Measurements from ENCODE around the gene C2CD2L. TPM values are rescaled to one million over a fixed set of nuclear protein-coding genes. Genes with fewer than 3 reads are reported as not detected.

Gene C2CD2L
- total and polyA plus RNA-seq, 2 of the 13 experiments (the other 11 are each of a cell fraction or from before 2014, with no cell fraction given) = 3.7 to 5.5 TPM

DNA sequence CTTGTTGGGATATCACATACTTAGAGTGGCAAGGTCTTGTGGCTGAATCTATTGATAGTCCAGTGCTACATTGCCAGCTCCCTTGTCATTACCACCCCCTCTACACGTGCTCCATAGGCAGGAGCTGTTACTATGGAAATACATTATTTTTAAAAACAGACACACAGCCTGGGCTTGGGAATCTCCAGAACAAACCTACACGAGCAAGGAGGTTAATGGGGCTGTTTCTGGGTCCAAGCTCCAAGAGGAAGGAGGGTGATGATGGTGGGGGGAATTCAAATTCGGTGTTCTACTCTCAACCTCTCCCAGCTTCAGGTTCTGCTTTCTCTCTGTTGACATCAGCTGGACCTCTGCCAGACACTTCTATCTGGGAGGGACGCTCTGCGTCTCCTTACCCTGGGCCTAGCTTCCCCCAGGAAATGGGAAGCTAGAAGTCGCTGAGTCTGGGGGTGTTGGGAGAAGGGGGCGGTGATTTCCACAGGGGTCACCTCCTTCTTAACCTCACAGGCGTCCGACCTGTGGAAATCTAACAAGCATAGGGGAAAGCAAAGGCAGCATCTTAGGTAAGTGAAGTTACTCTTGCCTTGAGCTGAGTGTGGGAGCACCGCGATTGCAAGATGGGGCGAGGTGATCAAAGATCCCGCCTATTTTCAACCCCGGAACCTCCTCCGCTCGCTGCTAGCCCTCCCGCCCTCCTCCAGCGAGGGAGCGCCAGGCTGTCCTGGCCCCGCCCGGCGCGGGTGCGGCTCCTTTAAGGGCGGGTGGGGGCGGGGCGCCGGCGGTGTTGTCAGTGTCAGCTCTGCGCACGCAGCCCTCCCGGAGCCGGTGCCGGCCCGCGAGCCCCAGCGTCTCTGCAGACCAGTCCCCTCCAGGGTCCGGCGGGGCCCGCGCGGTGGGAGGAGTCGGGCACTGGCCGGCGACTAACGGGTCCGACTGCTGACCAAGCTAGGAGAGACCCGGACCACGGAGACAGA lies at the start of gene C2CD2L (continued):
- no peak for TF ChIP-seq RERE (CRISPR knock-in tag; IDR thresholded peaks at IDR 0.05; ENCODE audit: low read depth)
- no peak for TF ChIP-seq ZIK1 (CRISPR knock-in tag; IDR thresholded peaks at IDR 0.05; ENCODE audit: borderline replicate concordance, low read depth)
- TF ChIP-seq ZNF660 (CRISPR knock-in tag; IDR thresholded peaks at IDR 0.05; ENCODE audit: borderline replicate concordance, low read depth) = no peak
- TF ChIP-seq BRCA1 (CRISPR knock-in tag; IDR thresholded peaks at IDR 0.05) = no peak
- TF ChIP-seq, protein P1, sequence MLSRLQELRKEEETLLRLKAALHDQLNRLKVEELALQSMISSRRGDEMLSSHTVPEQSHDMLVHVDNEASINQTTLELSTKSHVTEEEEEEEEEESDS (CRISPR knock-in tag; IDR thresholded peaks at IDR 0.05; ENCODE audit: borderline replicate concordance) = no peak
- TF ChIP-seq, protein P2, sequence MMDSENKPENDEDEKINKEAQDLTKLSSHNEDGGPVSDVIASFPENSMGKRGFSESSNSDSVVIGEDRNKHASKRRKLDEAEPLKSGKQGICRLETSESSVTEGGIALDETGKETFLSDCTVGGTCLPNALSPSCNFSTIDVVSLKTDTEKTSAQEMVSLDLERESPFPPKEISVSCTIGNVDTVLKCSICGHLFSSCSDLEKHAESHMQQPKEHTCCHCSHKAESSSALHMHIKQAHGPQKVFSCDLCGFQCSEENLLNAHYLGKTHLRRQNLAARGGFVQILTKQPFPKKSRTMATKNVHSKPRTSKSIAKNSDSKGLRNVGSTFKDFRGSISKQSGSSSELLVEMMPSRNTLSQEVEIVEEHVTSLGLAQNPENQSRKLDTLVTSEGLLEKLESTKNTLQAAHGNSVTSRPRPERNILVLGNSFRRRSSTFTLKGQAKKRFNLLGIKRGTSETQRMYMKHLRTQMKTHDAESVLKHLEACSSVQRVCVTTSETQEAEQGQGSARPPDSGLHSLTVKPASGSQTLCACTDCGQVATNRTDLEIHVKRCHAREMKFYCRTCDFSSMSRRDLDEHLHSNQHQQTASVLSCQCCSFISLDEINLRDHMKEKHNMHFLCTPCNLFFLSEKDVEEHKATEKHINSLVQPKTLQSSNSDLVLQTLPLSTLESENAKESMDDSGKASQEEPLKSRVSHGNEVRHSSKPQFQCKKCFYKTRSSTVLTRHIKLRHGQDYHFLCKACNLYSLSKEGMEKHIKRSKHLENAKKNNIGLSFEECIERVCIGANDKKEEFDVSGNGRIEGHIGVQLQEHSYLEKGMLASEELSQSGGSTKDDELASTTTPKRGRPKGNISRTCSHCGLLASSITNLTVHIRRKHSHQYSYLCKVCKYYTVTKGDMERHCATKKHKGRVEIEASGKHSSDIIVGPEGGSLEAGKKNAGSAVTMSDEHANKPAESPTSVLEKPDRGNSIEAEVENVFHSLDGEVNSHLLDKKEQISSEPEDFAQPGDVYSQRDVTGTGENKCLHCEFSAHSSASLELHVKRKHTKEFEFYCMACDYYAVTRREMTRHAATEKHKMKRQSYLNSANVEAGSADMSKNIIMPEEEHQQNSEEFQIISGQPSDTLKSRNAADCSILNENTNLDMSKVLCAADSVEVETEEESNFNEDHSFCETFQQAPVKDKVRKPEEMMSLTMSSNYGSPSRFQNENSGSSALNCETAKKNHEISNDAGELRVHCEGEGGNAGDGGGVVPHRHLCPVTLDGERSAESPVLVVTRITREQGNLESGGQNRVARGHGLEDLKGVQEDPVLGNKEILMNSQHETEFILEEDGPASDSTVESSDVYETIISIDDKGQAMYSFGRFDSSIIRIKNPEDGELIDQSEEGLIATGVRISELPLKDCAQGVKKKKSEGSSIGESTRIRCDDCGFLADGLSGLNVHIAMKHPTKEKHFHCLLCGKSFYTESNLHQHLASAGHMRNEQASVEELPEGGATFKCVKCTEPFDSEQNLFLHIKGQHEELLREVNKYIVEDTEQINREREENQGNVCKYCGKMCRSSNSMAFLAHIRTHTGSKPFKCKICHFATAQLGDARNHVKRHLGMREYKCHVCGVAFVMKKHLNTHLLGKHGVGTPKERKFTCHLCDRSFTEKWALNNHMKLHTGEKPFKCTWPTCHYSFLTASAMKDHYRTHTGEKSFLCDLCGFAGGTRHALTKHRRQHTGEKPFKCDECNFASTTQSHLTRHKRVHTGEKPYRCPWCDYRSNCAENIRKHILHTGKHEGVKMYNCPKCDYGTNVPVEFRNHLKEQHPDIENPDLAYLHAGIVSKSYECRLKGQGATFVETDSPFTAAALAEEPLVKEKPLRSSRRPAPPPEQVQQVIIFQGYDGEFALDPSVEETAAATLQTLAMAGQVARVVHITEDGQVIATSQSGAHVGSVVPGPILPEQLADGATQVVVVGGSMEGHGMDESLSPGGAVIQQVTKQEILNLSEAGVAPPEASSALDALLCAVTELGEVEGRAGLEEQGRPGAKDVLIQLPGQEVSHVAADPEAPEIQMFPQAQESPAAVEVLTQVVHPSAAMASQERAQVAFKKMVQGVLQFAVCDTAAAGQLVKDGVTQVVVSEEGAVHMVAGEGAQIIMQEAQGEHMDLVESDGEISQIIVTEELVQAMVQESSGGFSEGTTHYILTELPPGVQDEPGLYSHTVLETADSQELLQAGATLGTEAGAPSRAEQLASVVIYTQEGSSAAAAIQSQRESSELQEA (CRISPR knock-in tag; IDR thresholded peaks at IDR 0.05; ENCODE audit: not compliant biosample characterization) = no peak
- no peak for TF ChIP-seq ZKSCAN8 (CRISPR knock-in tag; IDR thresholded peaks at IDR 0.05; ENCODE audit: borderline replicate concordance)
- TF ChIP-seq MNT (IDR thresholded peaks at IDR 0.05) = peak; percentile 48; the same call in 1 of the 2 replicates
- 0 out of 2 replicates have a peak, but pooled peaks have one; percentile 3 for TF ChIP-seq SOX5 (CRISPR knock-in tag; IDR thresholded peaks at IDR 0.05; ENCODE audit: borderline replicate concordance)
- TF ChIP-seq KLF16 (CRISPR knock-in tag; IDR thresholded peaks at IDR 0.05) = peak in 1 of 2 experiments; percentile 56; a peak in 1 of 4 replicates
- no peak for TF ChIP-seq DR1 (CRISPR knock-in tag; IDR thresholded peaks at IDR 0.05)

Data from HepG2 (cell line).